Stimulated activated CD8-positive, alpha-beta memory T cell treated with anti-CD3 and anti-CD28 coated beads, Interleukin-15, amount 100 ng/mL, for 1 hour (primary cell): ENCODE data around the gene PKP2.

ENCODE experiments used
- DNase-seq: peaks from one replicate; pipeline ENCODE4 v3.0.0-alpha.2; 2020; ENCODE audit warnings: low read depth

The PKP2 gene

GRCh38 chr12:32754111-32754510 is 142.5 kb downstream of the PKP2 start:
- DNase-seq: no peak

DNA sequence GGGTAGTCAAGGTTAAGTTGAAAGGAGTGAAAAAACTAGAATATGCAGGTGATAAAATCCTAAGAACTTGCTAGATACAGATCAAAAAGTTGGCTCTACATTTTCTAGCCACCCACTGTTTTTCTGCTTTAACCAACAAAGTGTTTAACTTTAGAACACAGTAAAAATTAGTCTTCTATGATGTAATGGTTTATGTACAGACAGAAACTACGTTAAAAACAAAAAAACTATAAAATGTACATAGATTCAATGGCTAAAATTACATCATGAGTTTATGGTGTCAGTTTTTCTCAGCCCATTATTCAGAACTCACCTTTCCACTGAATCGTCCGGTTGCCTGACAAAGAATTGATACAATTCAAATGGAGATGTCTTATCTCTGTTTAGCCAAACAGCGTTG is 143.0 kb downstream of the PKP2 start:
- no peak for DNase-seq

DNA sequence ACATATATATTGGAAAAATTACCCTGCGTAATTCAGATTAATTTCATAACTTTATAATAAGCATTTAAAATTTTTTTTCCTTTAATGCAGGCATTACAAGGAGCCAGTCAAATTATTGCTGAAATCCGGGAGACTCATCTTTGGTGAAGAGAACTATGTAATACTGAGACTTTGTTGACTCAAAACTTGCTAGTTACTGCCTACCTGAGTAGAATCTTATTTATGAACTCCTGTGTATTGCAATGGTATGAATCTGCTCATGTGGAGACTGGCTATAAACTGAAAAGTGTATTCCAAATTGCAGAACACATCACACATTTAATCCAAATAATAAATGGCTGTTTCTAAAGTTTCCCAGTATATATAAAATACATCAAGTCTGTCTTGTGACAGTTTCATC is 153.3 kb downstream of the PKP2 start:
- no peak for DNase-seq

GRCh38 chr12:32742133-32742532 is 154.4 kb downstream of the PKP2 start:
- DNase-seq: no peak
